Endothelial cell of umbilical vein (primary cell): ENCODE measurements around the gene DOCK6. TPM values are rescaled to one million over a fixed set of nuclear protein-coding genes. Genes with fewer than 3 reads are reported as not detected.

Experiments used
- BruUV-seq: library from RNA; stranded (reverse); fragments of 400-500 nt; replicated peaks from 2 replicates; lab custom pipeline; 2021; lab: Mats Ljungman, UMichigan
- CTCF ChIA-PET: fragments of 300-600, 350-600 bp; sonication (Branson Sonifier 250); formaldehyde crosslinking; loops from one replicate; lab custom pipeline; 2021; ENCODE audit warnings: antibody characterized with exemption, inconsistent platforms; lab: Charles Lee
- POLR2A ChIA-PET: fragments of 300-600, 350-600 bp; sonication (Branson Sonifier 250); formaldehyde crosslinking; loops from one replicate; lab custom pipeline; 2021; ENCODE audit warnings: antibody characterized with exemption, inconsistent platforms; lab: Charles Lee
- DNase-seq: peaks from one replicate; pipeline ENCODE4 v3.0.0-alpha.2; 2011; ENCODE audit warnings: low read depth, low spot score
- FAIRE-seq: peaks from 2 replicates; lab custom pipeline; 2011; peaks lifted over from hg19 to GRCh38; lab: Jason Lieb, UNC
- H2AFZ ChIP-seq: 2 replicates; pipeline ENCODE4 v1.6.0; 2012; ENCODE audit warnings: low read depth, low read length, control low read depth, inconsistent platforms
- H3K27ac ChIP-seq: 2 replicates; pipeline ENCODE4 v1.5.1; 2011; ENCODE audit warnings: low read depth, mild to moderate bottlenecking, control low read depth, low read length, moderate library complexity; ENCODE audit not compliant: insufficient read depth
- H3K27me3 ChIP-seq, 2 experiments: 2 replicates each; pipeline versions ENCODE4 v1.6.0 to v1.6.1; 2011; ENCODE audit warnings: low read length in 2 of 2, mixed read lengths in 1 of 2; ENCODE audit not compliant: control insufficient read depth in 2 of 2, insufficient read depth in 2 of 2
- H3K36me3 ChIP-seq, 2 experiments: 2 replicates in 1 of 2; 3 replicates in 1 of 2; pipeline ENCODE4 v1.5.1; 2011; ENCODE audit warnings: low read length in 2 of 2, mild to moderate bottlenecking in 1 of 2, moderate library complexity in 1 of 2; ENCODE audit not compliant: control insufficient read depth in 2 of 2, insufficient read depth in 2 of 2; ENCODE audit errors: extremely low read depth in 1 of 2
- H3K4me1 ChIP-seq: 3 replicates; pipeline ENCODE4 v1.5.1; 2011; ENCODE audit warnings: mild to moderate bottlenecking, low read length; ENCODE audit not compliant: control insufficient read depth, insufficient read depth; ENCODE audit errors: extremely low read depth
- H3K4me2 ChIP-seq: 2 replicates; pipeline ENCODE4 v1.6.1; 2011; ENCODE audit warnings: low read length, control low read depth, mixed read lengths; ENCODE audit not compliant: insufficient read depth
- H3K4me3 ChIP-seq, 3 experiments: fragments of 200-600 bp in 1 of 3; sonication (generic), shearing (Covaris generic) in 1 of 3; replicated peaks in 1 of 3; 2 replicates each; pipeline ENCODE4 v1.5.1; 2011 to 2016; ENCODE audit warnings: control low read depth in 3 of 3, low read length in 3 of 3, mild to moderate bottlenecking in 2 of 3, inconsistent platforms in 1 of 3, low read depth in 1 of 3, moderate library complexity in 1 of 3; ENCODE audit not compliant: insufficient read depth in 1 of 3
- H3K79me2 ChIP-seq: 2 replicates; pipeline ENCODE4 v1.6.0; 2012; ENCODE audit warnings: low read length, inconsistent platforms; ENCODE audit not compliant: control insufficient read depth, insufficient read depth
- H3K9ac ChIP-seq: replicated peaks from 2 replicates; pipeline ENCODE3; 2011; ENCODE audit warnings: low read length, control low read depth; ENCODE audit not compliant: insufficient read depth; ENCODE audit errors: extremely low read depth
- H3K9me1 ChIP-seq: replicated peaks from 3 replicates; pipeline ENCODE4 v1.6.0; 2011; ENCODE audit warnings: mild to moderate bottlenecking, low read length; ENCODE audit not compliant: control insufficient read depth, insufficient read depth; ENCODE audit errors: extremely low read depth
- H3K9me3 ChIP-seq: replicated peaks from 2 replicates; pipeline ENCODE4 v1.5.1; 2012; ENCODE audit warnings: low read length, inconsistent platforms; ENCODE audit not compliant: control insufficient read depth, insufficient read depth
- H4K20me1 ChIP-seq: replicated peaks from 2 replicates; pipeline ENCODE3; 2011; ENCODE audit warnings: mild to moderate bottlenecking, low read length; ENCODE audit not compliant: control insufficient read depth, insufficient read depth; ENCODE audit errors: extremely low read depth
- EZH2 ChIP-seq: IDR thresholded peaks from 2 replicates; pipeline ENCODE4 v1.6.1; 2012; ENCODE audit warnings: borderline replicate concordance, low read depth, mild to moderate bottlenecking, moderate library complexity, low read length, inconsistent platforms; ENCODE audit not compliant: severe bottlenecking
- FOS ChIP-seq: IDR thresholded peaks from 2 replicates; pipeline ENCODE4 v1.6.1; 2011; ENCODE audit warnings: mild to moderate bottlenecking, low read length, moderate library complexity, borderline replicate concordance; ENCODE audit not compliant: insufficient read depth
- JUN ChIP-seq: IDR thresholded peaks from 2 replicates; pipeline ENCODE4 v1.6.1; 2011; ENCODE audit warnings: borderline replicate concordance, low read depth; ENCODE audit not compliant: insufficient read length, insufficient read depth
- POLR2AphosphoS5 ChIP-seq: IDR thresholded peaks from 2 replicates; pipeline ENCODE4 v1.6.1; 2012; ENCODE audit warnings: low read depth, mild to moderate bottlenecking, control low read depth, low read length, moderate library complexity; ENCODE audit not compliant: insufficient read depth
- dilution Hi-C: fragments of 300-500 bp; cut with MboI; formaldehyde crosslinking; loops from one replicate; pipeline ENCODE4 v1.15.0; 2019; ENCODE audit warnings: low sequenced_read_pairs; ENCODE audit not compliant: extremely low pct_ligation_motif_present
- intact Hi-C: fragments of 100-400 bp; cut with micrococcal nuclease; formaldehyde crosslinking; loops from one replicate; pipeline ENCODE4 v1.10.0; 2022
- polyA plus RNA-seq, 4 experiments: library from polyadenylated mRNA; depleted of rRNA in 3 of 4; stranded (reverse) in 3 of 4; unstranded in 1 of 4; fragments of >200 nt; gene quantifications; 2 replicates each; pipeline versions ENCODE4 v1.2.1 to v1.2.3, GENCODE V29; 2011 to 2012; ENCODE audit warnings: missing spikeins in 1 of 4
- total RNA-seq: library from RNA; stranded (reverse); gene quantifications from 2 replicates; pipeline ENCODE4 v1.2.3, GENCODE V29; 2021
- TF ChIP-seq, protein P1 (sequence below), 2 donors: IDR thresholded peaks; 1 replicate in 1 of 2; 2 replicates in 1 of 2; pipeline ENCODE4 v1.5.1; 2011; ENCODE audit warnings: low read length in 2 of 2, mild to moderate bottlenecking in 2 of 2, moderate library complexity in 2 of 2, control low read depth in 1 of 2, inconsistent platforms in 1 of 2, low read depth in 1 of 2; ENCODE audit not compliant: insufficient read depth in 1 of 2; ENCODE audit errors: extremely low read depth in 1 of 2

Gene DOCK6
- total and polyA plus RNA-seq, 2 donors (not counting 3 experiments of a cell fraction or from before 2014, with no cell fraction given), result 126 to 334 TPM

GRCh38 chr19:11166281-11167142 lies 95.8 kb downstream of the DOCK6 start:
- Histone ChIP-seq H3K27ac (no peak overlapping the region), H3K4me2 (no peak overlapping the region), H3K9me3 (no peaks in the 10 kb centered on the region), H2AFZ (no peak overlapping the region), H3K4me1 (peaks cover 27% of the 10 kb centered on the region), H3K79me2 (no peaks in the 10 kb centered on the region), H3K27me3 (no peaks in the 10 kb centered on the region), H3K9me1 (no peaks in the 10 kb centered on the region), H3K4me3 (no peak overlapping the region), H3K36me3 (peaks cover 7 to 13% of the 10 kb centered on the region in 2 experiments), H4K20me1 (no peaks in the 10 kb centered on the region), H3K9ac (no peak overlapping the region)
- POLR2A ChIA-PET, result interaction anchor here (0.6 kb wide), 1 partner anchor 193 kb away, joined by 3 read pairs; no protein-coding TSS in a partner anchor
- TF ChIP-seq, protein P1, sequence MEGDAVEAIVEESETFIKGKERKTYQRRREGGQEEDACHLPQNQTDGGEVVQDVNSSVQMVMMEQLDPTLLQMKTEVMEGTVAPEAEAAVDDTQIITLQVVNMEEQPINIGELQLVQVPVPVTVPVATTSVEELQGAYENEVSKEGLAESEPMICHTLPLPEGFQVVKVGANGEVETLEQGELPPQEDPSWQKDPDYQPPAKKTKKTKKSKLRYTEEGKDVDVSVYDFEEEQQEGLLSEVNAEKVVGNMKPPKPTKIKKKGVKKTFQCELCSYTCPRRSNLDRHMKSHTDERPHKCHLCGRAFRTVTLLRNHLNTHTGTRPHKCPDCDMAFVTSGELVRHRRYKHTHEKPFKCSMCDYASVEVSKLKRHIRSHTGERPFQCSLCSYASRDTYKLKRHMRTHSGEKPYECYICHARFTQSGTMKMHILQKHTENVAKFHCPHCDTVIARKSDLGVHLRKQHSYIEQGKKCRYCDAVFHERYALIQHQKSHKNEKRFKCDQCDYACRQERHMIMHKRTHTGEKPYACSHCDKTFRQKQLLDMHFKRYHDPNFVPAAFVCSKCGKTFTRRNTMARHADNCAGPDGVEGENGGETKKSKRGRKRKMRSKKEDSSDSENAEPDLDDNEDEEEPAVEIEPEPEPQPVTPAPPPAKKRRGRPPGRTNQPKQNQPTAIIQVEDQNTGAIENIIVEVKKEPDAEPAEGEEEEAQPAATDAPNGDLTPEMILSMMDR (IDR thresholded peaks at IDR 0.05; ENCODE audit: extremely low read depth in 1 of 2, insufficient read depth in 1 of 2, low read depth in 1 of 2, low read length in 2 of 2), result no peak
- TF ChIP-seq JUN (no peak), EZH2 (no peak), POLR2AphosphoS5 (no peak), FOS (no peak)
- FAIRE-seq (no peak), DNase-seq (no peak)
- BruUV-seq, result no TSS peak
- dilution Hi-C loops, result no loop called here
- CTCF ChIA-PET, result interaction anchor here (1.0 to 6.2 kb wide), 4 partner anchors 24 to 41 kb away, joined by 5 to 29 read pairs (median 8); no protein-coding TSS in a partner anchor
- intact Hi-C loops, result no loop called here
